GM21529 (cell line): ENCODE results near the gene CCSER1.

Source experiments
- ATAC-seq: cut with Tn5 transposase; IDR thresholded peaks from one replicate; pipeline ENCODE4 v1.9.1; 2021; ENCODE audit not compliant: unreplicated experiment

CCSER1 gene

GRCh38 chr4:90127223-90127705 lies at the start of gene CCSER1:
Gene CCSER1, plus strand, starts transcription at chr4:90127394.
- peak; percentile 68 for ATAC-seq

GRCh38 chr4:90078440-90078839 lies 48.8 kb upstream of the CCSER1 start:
- peak; percentile 84 for ATAC-seq

DNA sequence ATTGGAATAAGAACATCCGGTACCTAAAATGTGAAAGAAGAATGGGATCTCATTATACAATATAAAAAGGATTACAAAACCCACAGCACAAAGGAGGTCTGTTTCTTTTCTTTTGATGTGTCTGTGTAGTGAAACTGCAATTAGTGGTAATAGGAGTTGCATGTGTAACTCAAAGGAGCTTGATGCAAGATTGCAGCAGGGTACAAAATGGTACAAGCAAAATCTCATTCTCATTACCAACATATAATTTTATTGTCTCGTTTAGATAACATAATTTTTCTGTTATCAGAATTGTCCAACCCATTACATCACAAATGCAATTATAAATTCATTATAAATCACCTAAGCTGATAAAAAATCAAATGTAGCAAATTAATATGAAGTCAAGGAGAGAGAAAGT lies 47.1 kb upstream of the CCSER1 start:
- ATAC-seq, result no peak

DNA sequence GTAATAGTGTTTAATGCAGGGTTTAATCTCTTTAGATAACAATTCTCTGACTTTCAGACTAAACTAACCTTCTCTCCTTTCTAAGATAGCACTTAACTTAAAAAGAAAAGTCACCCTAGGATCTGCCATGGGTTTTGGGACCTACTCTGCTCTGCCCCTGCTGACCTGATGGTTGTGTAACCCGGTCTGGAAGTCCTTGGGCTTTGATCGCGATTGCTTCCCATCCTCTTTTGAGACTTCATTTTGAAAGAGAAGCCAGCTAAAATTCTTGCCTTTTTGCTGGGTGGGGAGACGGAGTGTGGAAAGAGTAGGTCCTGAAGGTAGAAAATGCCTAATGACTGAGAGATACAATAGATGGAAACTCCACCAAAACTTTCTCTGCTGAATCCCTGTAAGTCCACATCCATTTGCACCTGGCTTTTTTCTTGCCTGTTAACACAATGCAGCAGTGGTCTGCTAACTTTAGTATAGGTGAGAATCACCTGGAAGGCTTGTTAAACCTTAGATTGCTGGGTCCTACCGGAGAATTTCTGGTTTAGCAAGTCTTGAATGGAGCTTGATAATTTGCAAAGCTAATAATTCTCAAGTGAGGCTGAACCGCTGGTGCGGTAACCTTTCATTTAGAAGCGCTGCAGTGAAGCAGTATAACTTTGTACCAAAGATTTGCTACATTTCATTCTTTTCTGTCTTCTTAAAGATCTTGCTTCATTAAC lies 45.6 kb upstream of the CCSER1 start:
- no peak for ATAC-seq

DNA sequence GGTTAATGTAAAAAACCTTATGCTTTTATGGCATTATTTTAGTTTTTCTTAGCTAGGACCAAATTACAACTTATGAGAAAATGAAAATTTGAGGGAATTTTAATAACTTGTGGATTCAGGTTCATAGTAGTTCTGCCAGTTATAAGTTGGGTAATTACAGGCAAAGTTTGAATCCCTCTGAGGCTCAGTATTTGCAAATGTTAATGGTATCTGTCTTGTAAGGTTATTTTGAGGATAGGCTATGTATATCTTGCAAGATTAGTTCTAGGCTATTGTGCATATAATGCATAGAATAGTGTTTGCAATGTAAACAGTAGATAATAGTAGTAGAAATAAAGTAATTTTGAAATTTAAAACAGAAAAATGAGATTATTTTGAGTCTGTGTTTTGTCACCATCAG lies 44.7 kb upstream of the CCSER1 start:
- ATAC-seq, result no peak

DNA sequence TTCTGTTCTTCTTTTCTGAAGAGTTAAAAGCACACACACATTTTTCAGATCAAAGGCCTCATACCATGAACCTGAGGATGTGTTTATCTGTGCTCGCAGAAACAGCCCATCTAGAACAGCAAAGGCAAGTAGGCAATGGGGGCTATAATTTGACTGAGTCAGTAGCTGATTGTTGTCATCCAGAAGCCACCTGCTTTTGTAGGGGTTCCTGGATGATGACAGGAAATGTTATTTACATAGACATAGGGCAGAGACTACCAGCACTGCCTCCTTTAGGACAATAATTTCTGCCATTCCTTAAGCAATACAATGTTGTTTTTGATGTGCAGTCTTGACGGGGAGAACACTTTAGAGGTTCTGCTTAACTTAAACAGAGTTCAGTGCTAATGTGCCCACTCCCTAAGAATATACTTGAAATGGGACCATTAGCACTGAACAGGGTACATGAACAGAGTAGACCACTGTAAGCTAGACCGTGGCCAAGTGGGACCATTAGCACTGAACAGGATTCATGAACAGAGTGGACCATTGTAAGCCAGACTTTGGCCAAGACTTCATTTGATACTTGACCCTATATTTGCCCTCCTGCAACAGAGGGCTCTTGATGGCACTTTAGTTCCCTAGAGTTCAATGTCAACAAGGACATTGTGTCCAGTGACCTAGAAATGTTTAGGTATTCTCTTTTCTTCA lies 42.8 kb upstream of the CCSER1 start:
- no peak for ATAC-seq

DNA sequence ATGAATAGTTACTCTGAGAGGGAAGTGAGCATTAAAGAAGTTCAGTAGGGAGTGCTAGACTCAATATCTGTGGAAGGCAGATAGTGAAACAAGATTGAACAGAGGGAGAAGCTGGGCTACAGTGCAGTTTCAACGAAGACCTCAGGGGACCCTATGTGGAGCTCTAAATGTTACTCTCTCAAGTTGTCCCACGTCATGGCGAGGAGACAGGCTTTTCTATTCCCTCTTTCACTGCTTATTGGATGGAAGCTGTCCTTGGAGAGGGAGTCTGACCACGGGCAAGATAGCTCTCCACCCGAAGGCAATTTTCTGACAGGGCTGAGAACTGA lies 42.3 kb upstream of the CCSER1 start:
- ATAC-seq, result no peak

- ATAC-seq, result no peak
These were observed 33.7 kb upstream of the CCSER1 start for GRCh38 chr4:90093526-90093925.

- ATAC-seq, result no peak
These were observed 32.2 kb upstream of the CCSER1 start for GRCh38 chr4:90095000-90095399.

DNA sequence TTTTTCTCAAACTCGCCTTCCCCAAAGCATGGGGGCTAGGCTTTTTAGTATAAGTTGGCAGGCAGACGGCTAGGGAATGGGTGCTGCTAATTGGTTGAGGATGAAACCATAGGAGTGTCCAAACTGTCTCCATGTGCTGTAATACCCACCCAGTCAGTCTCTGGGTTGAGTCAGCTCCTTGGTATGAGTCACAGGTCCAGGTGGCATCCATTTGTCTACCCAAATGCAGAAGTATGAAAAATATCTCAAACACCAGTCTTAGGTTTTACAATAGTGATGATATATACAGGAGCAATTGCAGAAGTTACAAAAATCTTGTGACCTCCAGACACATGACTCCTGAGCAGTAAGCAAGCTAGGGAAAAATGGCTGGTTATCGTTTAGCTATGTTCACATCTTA lies 27.4 kb upstream of the CCSER1 start:
- ATAC-seq, result peak; percentile 62

GRCh38 chr4:90103991-90104390 lies 23.2 kb upstream of the CCSER1 start:
- no peak for ATAC-seq

- no peak for ATAC-seq
These were observed 21.9 kb upstream of the CCSER1 start for GRCh38 chr4:90105274-90105673.

- ATAC-seq, result no peak
These were observed 14.5 kb upstream of the CCSER1 start for GRCh38 chr4:90112715-90113114.

GRCh38 chr4:90113881-90114457 lies 13.2 kb upstream of the CCSER1 start:
- ATAC-seq, result no peak

DNA sequence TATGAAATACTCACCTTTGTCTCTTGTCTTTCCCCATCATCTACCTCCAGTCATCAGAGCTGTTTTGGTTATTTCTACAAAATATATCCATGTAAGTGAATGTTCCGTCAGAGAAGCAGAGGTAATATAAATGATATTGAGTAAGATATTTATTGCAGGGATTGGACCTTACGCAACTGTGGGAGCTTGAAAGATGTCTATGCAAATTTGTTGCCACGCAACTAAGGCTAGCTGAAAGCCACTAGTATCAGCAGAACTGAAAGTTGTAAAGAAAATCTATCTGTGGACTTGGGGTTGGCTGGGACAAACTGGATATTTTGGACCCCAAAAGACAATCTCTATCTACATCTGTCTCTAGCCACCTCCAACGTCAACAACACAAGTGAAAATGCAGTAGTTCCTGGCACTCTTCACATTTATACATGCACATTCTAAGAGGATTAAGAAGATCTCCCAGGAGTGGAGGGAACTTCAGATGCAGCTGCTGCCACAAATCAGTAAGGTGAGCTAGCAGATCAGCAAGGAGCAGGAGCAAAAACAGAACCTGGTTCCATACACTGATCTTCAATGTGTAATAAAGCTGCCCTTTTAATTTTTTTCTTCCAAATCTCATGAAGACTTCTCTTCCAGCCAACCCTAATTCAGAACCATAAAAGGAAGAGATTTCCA lies 8.5 kb upstream of the CCSER1 start:
- peak; percentile 87 for ATAC-seq

- ATAC-seq, result no peak
These were observed 7.2 kb upstream of the CCSER1 start for GRCh38 chr4:90120037-90120436.

- ATAC-seq, result no peak
These were observed 6.4 kb upstream of the CCSER1 start for GRCh38 chr4:90120815-90121214.

GRCh38 chr4:90121676-90122354 lies 5.4 kb upstream of the CCSER1 start:
- ATAC-seq, result no peak

- no peak for ATAC-seq
These were observed 4.8 kb upstream of the CCSER1 start for GRCh38 chr4:90122355-90122748.

- ATAC-seq, result no peak
These were observed 2.9 kb upstream of the CCSER1 start for GRCh38 chr4:90124276-90124675.

GRCh38 chr4:90126805-90127204 lies 389 bp upstream of the CCSER1 start:
- ATAC-seq, result no peak
